GM12872 (cell line): Measurements from ENCODE around the gene SLC16A6.

Experiments used
- CTCF ChIP-seq: IDR thresholded peaks from 3 replicates; pipeline ENCODE4 v1.5.1; 2011; ENCODE audit warnings: low read depth, mild to moderate bottlenecking, low read length, moderate library complexity; ENCODE audit not compliant: insufficient read depth

The SLC16A6 gene

GRCh38 chr17:68248891-68249290, 42.0 kb downstream of the SLC16A6 start:
- TF ChIP-seq CTCF = no peak

GRCh38 chr17:68248199-68248825, 42.6 kb downstream of the SLC16A6 start:
- TF ChIP-seq CTCF = no peak

- TF ChIP-seq CTCF = no peak
These were observed 43.3 kb downstream of the SLC16A6 start, which contains the start of gene AMZ2 for GRCh38 chr17:68247445-68248198. AMZ2 (plus strand) TSS chr17:68248043; CDS start chr17:68250188, 2,145 bp downstream.

- TF ChIP-seq CTCF = no peak
These were observed 44.5 kb downstream of the SLC16A6 start for GRCh38 chr17:68246271-68247028.

- TF ChIP-seq CTCF = no peak
These were observed 51.1 kb downstream of the SLC16A6 start for GRCh38 chr17:68239632-68240366.

- TF ChIP-seq CTCF = no peak
These were observed 52.1 kb downstream of the SLC16A6 start for GRCh38 chr17:68238871-68239253.
